Measurements from ENCODE around the gene SLC27A5.
"Not testable (repeated sequence)": the region's sequence is repeated elsewhere in the genome, so short reads cannot be mapped to it uniquely, and the experiment has no call there.

SLC27A5 gene

DNA sequence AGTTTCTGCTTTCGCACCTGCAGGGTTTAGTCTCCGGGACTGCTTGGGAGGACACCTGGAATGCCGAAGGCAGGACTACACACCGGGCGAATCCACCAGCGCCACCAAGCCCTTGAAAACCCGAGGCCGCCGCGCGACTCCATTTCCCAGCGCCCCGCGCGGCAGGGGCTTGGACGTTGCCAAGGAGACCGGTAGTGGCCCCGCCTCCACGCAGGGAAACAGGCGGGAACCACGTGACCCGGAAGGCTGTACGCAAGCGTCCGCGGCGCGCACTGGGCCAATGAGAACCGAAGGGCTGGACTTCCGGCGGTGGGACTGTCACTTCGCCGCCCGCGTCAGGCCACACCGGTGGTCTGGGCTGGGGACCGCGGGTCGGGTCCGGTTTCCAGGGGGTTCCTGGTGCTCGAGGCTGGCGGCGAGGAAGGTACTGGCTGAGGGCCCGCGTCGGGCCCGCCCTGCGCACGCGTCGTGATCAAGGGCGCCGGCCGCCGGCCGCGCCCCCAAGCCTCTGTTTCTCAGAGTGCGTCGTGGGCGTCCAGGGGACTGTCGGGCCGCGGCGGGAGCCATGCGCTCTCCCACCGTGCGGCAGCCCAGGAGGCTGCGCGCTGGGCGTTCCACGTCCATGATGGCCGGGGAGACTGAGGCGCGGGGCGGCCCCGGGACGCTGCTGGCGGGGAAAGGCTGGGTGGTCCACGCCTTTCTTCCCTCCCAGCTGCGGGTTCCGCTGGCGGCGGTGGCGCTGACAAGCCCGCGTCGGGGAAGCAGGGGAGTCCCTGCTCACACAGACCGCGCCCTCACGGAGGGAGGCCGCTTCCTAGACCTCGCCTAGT, 44.8 kb downstream of the SLC27A5 start, which contains the start of gene ZNF324:
ZNF324 (plus strand) TSS at position 321 of the 830 bp plus-strand sequence. CDS start 2,106 bp downstream, outside the sequence.
- peak; percentile 97 for DNase-seq

DNA sequence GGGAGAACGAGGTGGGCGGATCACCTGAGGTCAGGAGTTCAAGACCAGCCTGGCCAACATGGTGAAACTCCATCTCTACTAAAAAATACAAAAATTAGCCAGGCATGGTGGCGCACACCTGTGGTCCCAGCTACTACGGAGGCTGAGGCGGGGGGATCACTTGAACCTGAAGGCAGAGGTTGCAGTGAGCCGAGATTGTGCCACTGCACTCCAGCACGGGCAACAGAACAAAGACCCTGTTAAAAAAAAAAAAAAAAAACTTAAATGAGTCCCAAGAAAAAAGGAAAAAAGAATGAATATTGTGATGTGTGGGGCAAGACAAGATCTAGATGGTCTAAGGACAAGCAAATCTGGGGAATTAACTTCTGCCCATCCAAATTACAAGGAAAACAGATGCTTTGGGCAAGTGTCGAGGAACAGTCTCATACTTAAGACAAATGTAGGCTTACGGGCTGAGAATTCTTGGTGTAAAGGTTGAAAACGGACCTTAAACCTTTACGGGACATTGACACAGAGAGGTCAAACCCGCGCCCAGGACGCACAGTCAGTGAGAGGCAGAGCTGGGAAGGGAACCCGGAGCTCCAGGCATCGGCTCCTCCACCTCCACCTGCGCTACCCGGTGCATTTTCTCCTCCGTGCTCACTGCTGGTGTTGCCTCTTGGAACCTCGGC, 45.6 kb downstream of the SLC27A5 start:
- no peak for DNase-seq

DNA sequence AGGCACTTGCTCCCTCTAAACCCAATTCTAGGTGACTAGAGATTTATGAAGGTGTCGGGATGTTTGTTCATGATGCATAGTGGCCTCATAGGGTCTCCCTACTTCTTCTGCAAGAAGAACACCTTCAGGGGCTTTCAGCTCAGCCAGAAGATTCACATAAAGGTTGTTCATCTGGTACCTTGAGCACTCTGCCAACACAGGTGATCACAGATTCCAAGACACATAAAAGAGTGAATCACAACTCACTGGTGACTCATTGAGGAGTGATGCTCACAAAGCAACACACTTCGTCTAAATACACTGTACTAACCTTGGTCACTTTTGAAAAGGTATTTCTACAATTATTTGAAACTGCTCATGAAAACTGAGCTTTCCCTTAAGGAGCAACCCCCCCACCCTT, 51.8 kb downstream of the SLC27A5 start:
- no peak for DNase-seq

DNA sequence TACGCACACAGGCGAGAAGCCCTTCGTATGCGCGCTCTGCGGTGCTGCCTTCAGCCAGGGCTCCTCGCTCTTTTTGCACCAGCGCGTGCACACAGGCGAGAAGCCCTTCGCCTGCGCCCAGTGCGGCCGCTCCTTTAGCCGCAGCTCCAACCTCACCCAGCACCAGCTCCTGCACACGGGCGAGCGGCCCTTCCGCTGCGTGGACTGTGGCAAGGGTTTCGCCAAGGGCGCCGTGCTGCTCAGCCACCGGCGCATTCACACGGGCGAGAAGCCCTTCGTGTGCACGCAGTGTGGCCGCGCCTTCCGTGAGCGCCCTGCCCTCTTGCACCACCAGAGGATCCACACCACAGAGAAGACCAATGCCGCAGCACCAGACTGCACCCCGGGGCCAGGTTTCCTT, 55.7 kb downstream of the SLC27A5 start:
- no peak for DNase-seq

DNA sequence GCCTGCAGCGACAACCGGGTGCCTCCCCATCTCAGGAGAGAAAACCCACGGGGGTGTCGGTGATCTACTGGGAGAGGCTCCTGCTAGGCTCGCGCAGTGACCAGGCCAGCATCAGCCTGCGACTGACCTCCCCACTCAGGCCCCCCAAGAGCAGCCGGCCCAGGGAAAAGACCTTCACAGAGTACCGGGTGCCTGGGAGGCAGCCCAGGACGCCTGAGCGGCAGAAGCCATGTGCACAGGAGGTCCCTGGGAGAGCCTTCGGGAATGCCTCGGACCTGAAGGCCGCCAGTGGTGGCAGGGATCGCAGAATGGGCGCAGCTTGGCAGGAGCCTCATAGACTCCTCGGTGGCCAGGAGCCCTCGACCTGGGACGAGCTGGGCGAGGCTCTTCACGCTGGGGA, 56.5 kb downstream of the SLC27A5 start:
- no peak for DNase-seq

DNA sequence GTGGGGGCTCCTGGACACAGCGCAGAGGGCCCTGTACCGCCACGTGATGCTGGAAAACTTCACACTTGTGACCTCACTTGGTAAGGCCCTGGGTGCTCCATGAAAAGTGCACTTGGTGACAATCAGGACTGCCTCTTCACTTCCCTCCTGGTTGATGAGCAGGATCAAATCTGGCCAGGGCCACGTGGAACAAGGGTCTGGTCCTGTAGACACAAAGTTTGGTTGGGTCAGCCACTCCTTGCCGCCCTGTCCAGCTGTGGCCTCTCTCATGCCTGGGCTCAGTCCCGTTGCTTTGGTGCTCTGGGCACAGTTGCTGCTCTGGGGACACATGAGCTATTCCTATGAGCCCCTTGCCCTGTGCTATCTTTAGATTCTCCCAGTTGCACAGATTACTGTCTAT, 58.0 kb downstream of the SLC27A5 start:
- DNase-seq = no peak

DNA sequence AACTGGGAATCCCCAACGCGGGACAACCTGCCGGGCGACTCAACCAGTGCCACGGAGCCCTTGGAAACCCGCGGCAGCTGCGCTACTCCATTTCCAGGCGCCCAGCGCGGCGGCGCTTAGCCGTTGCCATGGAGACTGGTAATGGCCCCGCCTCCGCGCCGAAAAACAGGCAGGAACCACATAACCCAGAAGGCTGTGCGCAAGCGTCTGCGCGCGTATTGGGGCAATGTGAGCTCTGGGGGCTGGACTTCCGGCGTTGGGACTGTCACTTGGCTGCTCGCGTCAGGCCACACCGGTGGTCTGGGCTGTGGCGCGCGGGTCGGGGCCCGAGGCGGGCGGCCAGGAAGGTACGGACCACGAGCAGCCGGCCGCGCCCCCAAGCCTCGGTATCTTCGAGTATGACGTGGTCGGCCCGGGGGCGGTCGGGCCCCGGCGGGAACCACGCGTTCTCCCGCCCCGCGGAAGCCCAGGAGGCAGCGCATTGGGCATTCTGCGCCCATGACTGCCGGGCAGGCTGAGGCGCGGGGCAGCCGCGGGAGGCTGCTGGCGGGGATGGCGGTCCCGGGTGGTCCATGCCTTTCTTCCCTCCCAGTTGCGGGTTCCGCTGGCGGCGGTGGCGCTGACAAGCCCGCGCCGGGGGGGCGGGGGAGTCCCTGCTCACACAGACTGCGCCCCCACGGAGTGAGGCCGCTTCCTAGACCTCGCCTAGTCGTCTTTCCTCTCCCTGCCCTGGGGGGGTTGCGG, 60.3 kb downstream of the SLC27A5 start, which contains the start of gene ZNF324B:
ZNF324B (plus strand) TSS at position 265 of the 744 bp plus-strand sequence. CDS start 2,080 bp downstream, outside the sequence.
- DNase-seq = peak; percentile 93

DNA sequence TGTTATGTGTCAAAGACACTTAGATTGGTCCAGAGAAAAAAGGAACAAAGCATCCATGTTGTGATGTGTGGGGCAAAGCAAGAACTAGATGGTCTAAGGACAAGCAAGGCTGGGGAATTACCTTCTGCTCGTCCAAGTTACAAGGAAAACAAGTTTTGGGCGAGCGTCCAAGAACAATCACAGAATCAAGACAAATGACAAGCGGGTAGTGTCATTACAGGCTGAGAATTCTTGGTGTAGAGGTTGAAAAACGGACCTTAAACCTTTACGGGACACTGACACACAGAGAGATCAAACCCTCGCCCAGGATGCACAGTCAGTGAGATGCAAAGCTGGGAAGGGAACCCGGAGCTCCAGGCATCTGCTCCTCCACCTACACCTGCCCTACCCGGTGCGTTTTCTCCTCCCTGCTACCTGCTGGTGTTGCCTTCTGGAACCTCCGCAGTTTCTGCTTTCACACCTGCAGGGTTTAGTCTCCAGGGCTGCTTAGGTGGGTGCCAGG, 60.9 kb downstream of the SLC27A5 start:
- no peak for DNase-seq

DNA sequence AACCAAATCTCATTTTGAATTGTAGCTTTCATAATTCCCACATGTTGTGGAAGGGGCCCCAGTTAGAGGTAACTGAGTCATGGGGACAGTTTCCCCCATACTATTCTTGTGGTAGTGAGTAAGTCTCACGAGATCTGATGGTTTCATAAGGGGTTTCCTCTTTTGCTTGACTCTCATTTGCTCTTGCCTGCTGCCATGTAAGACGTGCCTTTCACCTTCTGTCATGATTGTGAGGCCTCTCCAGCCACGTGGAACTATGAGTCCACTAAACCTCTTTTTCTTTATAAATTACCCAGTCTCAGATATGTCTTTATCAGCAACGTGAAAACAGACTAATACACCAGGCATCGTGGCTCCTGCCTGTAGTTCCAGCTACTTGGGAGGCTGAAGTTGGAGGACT, 61.8 kb downstream of the SLC27A5 start:
- not testable (repeated sequence) for DNase-seq

DNA sequence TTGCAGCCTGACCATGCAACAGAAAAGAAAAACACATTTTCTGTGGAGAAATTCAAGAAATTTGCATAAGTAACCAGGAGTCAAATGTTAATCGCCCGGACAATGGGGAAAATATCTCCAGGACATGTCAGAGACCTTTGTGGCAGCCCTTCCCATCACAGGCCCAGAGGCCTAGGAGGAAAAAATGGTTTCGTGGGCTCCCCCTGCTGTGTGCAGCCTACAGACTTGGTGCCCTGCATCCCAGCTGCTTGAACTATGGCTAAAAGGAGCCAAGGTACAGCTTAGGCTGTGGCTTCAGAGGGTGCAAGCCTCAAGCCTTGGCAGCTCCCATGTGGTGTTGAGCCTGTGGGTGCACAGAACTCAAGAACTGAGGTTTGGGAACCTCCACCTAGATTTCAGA, 62.9 kb downstream of the SLC27A5 start:
- DNase-seq = not testable (repeated sequence)

Data from T-helper 9 cell (primary cell).